Measurements from ENCODE around the gene ADPRS.

DNA sequence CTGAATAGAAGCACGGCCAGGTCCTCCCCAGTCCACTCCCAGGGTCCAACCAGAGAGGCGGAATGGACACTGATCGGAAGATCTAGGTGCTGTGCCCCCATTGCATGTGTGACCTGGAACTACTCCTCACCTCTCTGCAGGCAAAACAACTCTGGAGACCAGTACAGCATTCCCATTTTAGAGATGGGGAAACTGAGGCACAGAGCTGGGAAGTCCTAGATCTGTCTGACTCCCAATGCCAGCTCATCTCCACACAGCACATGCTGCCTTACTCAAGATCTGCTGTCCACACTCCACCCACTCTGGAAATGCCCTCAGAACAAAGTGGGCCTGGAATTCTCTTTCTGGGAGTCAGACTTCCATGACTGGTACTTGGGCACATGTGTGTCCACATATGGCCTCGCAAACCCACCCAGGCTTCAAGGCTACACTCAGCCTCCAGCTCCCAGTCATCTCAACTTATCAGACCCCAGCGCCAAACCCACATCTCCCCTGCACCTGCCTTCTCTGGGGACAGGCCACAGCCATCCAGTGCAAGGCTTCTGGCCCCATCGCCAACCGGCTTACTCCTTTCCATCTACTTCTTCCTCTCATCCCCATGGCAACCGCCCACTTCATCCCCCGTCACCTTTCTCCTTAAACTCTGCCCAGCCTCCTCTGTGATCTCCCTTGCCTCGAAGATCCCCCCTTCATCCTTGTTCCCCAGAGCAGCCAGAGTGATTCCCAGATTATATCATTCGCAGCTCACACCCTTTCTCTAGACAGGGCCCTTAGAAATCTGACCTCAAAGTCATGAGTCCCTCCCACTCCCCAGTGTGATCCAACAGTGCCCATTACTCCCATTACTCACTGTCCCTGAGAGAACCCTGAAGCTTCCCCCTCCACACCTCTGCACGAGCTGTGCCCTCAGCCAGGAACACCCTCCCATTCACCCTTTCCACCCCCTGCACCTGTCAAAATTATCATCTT lies 33.7 kb downstream of the ADPRS start:
- TF ChIP-seq KHSRP (IDR thresholded peaks at IDR 0.05) (no peak), NFATC3 (IDR thresholded peaks at IDR 0.05) (no peak), ZNF76 (CRISPR knock-in tag; IDR thresholded peaks at IDR 0.05; ENCODE audit: borderline replicate concordance) (no peak), KDM4B (IDR thresholded peaks at IDR 0.05; ENCODE audit: borderline replicate concordance in 2 of 2, low read depth in 1 of 2) (no peak), CHD7 (IDR thresholded peaks at IDR 0.05; ENCODE audit: low read depth, low read length) (no peak), SMC3 (conservative IDR thresholded peaks at IDR 0.05; ENCODE audit: insufficient read depth, low read depth, low read length) (no peak)
- TF ChIP-seq, protein P1, sequence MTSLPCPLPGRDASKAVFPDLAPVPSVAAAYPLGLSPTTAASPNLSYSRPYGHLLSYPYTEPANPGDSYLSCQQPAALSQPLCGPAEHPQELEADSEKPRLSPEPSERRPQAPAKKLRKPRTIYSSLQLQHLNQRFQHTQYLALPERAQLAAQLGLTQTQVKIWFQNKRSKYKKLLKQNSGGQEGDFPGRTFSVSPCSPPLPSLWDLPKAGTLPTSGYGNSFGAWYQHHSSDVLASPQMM (CRISPR knock-in tag; IDR thresholded peaks at IDR 0.05): no peak
